ENCODE results near the gene EPN3. TPM values are rescaled to one million over a fixed set of nuclear protein-coding genes. Genes with fewer than 3 reads are reported as not detected.

EPN3 gene
- total RNA-seq, 1 donor from 2014 or later, result 0.84 TPM

- TF ChIP-seq, protein P1, sequence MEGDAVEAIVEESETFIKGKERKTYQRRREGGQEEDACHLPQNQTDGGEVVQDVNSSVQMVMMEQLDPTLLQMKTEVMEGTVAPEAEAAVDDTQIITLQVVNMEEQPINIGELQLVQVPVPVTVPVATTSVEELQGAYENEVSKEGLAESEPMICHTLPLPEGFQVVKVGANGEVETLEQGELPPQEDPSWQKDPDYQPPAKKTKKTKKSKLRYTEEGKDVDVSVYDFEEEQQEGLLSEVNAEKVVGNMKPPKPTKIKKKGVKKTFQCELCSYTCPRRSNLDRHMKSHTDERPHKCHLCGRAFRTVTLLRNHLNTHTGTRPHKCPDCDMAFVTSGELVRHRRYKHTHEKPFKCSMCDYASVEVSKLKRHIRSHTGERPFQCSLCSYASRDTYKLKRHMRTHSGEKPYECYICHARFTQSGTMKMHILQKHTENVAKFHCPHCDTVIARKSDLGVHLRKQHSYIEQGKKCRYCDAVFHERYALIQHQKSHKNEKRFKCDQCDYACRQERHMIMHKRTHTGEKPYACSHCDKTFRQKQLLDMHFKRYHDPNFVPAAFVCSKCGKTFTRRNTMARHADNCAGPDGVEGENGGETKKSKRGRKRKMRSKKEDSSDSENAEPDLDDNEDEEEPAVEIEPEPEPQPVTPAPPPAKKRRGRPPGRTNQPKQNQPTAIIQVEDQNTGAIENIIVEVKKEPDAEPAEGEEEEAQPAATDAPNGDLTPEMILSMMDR (IDR thresholded peaks at IDR 0.05; ENCODE audit: insufficient read depth, low read length, poor library complexity, severe bottlenecking), result no peak
- no peaks in the 10 kb centered on the region for H3K27me3 ChIP-seq (ENCODE audit: control insufficient read depth, insufficient read depth, low read length)
- DNase-seq (ENCODE audit: low read depth), result no peak
- no peaks in the 10 kb centered on the region for H3K36me3 ChIP-seq (ENCODE audit: control insufficient read depth, insufficient read depth, low read length)
- no peak overlapping the region for H3K4me3 ChIP-seq (ENCODE audit: low read depth, low read length)
Measured at GRCh38 chr17:50513495-50513894, 19.0 kb upstream of the EPN3 start.

DNA sequence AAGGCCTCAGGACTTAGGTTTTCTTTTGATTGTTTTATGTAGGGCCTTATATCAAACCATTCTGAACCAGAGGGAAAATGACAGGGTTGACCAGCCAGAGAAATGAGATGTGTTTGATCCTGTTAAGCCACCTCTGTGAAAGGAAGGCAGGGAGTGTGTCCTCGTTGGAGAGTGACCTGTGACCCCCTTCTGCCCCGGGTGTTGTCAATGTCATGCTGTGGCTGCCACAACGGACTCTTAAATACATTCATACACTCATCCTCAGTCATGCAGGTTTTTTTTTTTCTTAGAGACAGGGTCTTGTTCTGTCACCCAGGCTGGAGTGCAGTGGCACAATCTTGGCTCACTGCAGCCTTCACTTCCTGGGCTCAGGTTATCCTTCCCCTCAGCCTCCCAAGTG is 18.1 kb upstream of the EPN3 start:
- no peak overlapping the region for H3K4me3 ChIP-seq (ENCODE audit: low read depth, low read length)
- TF ChIP-seq, protein P1 (IDR thresholded peaks at IDR 0.05; ENCODE audit: insufficient read depth, low read length, poor library complexity, severe bottlenecking), result no peak
- H3K36me3 ChIP-seq (ENCODE audit: control insufficient read depth, insufficient read depth, low read length), result no peaks in the 10 kb centered on the region
- no peak for DNase-seq (ENCODE audit: low read depth)
- no peaks in the 10 kb centered on the region for H3K27me3 ChIP-seq (ENCODE audit: control insufficient read depth, insufficient read depth, low read length)

GRCh38 chr17:50514936-50515702 is 17.4 kb upstream of the EPN3 start:
- Histone ChIP-seq H3K4me3 (ENCODE audit: low read depth, low read length) (no peak overlapping the region), H3K36me3 (ENCODE audit: control insufficient read depth, insufficient read depth, low read length) (no peaks in the 10 kb centered on the region), H3K27me3 (ENCODE audit: control insufficient read depth, insufficient read depth, low read length) (no peaks in the 10 kb centered on the region)
- DNase-seq (ENCODE audit: low read depth), result no peak
- TF ChIP-seq, protein P1 (IDR thresholded peaks at IDR 0.05; ENCODE audit: insufficient read depth, low read length, poor library complexity, severe bottlenecking), result no peak

- TF ChIP-seq, protein P1 (IDR thresholded peaks at IDR 0.05; ENCODE audit: insufficient read depth, low read length, poor library complexity, severe bottlenecking), result no peak
- H3K27me3 ChIP-seq (ENCODE audit: control insufficient read depth, insufficient read depth, low read length), result no peaks in the 10 kb centered on the region
- no peak for DNase-seq (ENCODE audit: low read depth)
- no peaks in the 10 kb centered on the region for H3K36me3 ChIP-seq (ENCODE audit: control insufficient read depth, insufficient read depth, low read length)
- no peak overlapping the region for H3K4me3 ChIP-seq (ENCODE audit: low read depth, low read length)
Measured at GRCh38 chr17:50517011-50517410, 15.5 kb upstream of the EPN3 start.

- Histone ChIP-seq H3K36me3 (ENCODE audit: control insufficient read depth, insufficient read depth, low read length) (no peaks in the 10 kb centered on the region), H3K27me3 (ENCODE audit: control insufficient read depth, insufficient read depth, low read length) (no peaks in the 10 kb centered on the region), H3K4me3 (ENCODE audit: low read depth, low read length) (no peak overlapping the region)
- TF ChIP-seq, protein P1 (IDR thresholded peaks at IDR 0.05; ENCODE audit: insufficient read depth, low read length, poor library complexity, severe bottlenecking), result no peak
- DNase-seq (ENCODE audit: low read depth), result no peak
Measured at GRCh38 chr17:50517504-50518383, 14.8 kb upstream of the EPN3 start.
